GM18868 (cell line): ENCODE results near the gene OR7A10.

Experiments used
- ATAC-seq: cut with Tn5 transposase; IDR thresholded peaks from one replicate; pipeline ENCODE4 v1.9.1; 2021; ENCODE audit warnings: mild to moderate bottlenecking, moderate library complexity; ENCODE audit not compliant: unreplicated experiment

OR7A10 gene

GRCh38 chr19:14848822-14849221, at the start of gene OR7A10:
Gene OR7A10 (minus strand): TSS chr19:14848922. CDS start chr19:14841877, 7,045 bp downstream.
- no peak for ATAC-seq

- ATAC-seq, result no peak
These were observed 42.1 kb upstream of the OR7A10 start for GRCh38 chr19:14890643-14891379.

- ATAC-seq, result no peak
These were observed 41.4 kb upstream of the OR7A10 start for GRCh38 chr19:14889994-14890642.

GRCh38 chr19:14886032-14886431, 37.3 kb upstream of the OR7A10 start, which contains the start of gene OR7A17:
Gene OR7A17 (minus strand): TSS chr19:14886132. CDS start chr19:14881355, 4,777 bp downstream.
- no peak for ATAC-seq

- no peak for ATAC-seq
These were observed 23.0 kb upstream of the OR7A10 start for GRCh38 chr19:14871619-14872230.

DNA sequence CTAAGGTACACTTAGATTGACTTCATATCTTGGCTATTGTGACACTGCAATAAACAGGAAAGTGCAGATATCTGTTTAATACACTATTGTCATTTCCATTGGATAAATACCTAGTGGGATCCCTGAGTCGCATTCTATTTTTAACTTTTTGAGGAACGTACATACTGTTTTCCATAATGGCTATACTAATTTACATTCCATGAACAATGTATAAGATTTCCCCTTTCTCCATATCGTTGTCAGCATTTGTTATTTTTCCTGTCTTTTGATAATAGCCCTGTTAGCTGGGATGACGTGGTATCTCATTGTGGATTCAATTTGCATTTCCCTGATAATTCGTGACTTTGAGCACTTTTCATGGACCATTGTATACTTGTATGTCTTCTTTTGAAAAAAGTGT, 19.8 kb upstream of the OR7A10 start:
- no peak for ATAC-seq

DNA sequence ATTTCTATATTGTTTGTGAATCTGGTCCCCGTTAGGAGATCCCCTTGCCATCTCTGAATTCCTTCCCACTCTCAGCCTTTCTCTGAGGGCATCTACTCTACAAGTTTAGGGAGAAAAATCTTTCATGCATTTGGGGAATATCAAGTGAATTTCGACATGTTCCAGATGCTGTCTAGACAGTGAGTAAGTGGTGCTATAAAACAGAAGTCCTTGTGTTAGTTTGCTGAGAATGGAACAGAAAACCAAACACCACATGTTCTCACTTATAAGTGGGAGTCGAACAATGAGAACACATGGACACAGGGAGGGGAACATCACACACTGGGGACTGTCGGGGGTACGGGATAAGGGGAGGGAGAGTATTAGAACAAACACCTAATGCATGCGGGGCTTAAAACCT, 5.1 kb downstream of the OR7A10 start:
- ATAC-seq, result no peak

DNA sequence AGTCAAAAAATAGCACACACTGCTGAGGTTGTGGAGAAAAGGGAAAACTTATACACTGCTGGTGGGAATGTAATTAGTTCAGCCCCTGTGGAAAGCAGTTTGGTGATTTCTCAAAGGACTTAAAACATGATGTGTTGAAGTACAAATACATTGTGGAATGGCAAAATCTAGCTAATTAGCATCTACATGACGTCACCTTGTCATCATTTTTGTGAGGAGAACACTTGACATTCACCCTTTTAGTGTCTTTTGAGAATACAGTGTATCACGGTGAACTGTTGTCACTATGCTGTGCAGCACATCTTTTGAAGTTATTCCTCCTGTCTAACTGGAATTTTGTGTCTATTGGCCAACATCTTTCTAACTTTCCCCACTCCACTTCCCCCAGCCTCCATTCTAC, 5.6 kb downstream of the OR7A10 start:
- ATAC-seq, result no peak

DNA sequence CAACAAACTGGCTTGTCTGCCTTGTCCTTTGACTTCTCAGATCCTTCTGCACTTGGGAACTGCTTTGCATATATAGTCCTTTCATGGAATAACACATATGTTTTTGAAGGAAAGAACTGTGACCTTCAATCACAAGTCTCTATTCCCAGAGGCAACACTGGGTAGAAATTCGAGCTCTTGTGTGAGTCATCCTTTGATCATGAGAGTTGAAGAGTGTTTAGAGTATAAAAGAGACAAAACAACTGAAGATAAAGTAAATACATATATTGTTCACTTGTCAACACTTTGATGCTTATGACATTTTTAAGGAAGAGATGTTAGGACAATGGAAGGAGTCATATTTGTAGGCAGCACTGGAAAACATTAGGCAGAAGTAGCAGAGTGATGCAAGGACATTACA, 8.5 kb downstream of the OR7A10 start:
- no peak for ATAC-seq

- no peak for ATAC-seq
These were observed 11.3 kb downstream of the OR7A10 start for GRCh38 chr19:14837391-14837790.

DNA sequence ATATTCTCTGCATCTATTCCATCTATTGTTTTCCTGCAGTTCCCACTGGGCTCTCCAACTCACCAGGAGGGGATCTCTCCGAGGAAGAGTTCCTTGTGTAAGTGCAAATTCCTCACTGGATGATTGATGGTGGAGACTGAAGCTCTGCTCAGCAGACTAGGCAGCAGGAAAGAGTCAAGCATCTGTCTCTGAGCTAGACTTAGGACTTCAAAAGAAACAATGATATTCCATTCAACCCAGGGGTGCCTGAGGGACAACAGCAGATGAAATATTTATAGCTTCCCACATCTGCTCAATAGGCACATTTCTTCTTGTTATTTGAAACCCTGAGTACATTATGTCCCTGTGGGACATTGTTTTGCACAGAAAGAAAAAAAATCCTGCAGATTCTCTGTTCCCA, 13.7 kb downstream of the OR7A10 start, which contains the start of the genes OR7A5 and OR7C1:
TSS of gene OR7A5 (minus strand) at position 175 of the 400 bp plus-strand sequence. CDS start 6,944 bp downstream, outside the sequence.
TSS of gene OR7C1 (minus strand) at position 175 of the 400 bp plus-strand sequence. CDS start 35,049 bp downstream, outside the sequence.
- ATAC-seq, result no peak

GRCh38 chr19:14830702-14831101, 18.0 kb downstream of the OR7A10 start:
- no peak for ATAC-seq

GRCh38 chr19:14826006-14826405, 22.7 kb downstream of the OR7A10 start:
- no peak for ATAC-seq

DNA sequence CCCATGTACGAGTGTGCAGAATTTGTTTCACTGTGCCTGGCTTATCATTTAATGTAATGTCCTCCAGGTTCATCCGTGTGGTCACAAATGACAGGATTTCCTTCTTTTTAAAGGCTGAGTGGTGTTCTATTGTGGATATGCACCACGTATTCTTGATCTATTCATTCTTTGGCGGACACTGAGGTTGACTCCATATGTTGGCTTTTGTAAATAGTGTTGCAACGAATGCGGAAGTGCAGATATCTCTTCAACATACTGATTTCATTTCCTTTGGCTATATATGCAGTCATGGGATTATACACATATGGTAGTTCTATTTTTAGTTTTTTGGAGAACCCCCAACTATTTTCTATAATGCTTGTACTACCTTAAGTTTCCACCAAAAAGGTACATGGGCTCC, 26.8 kb downstream of the OR7A10 start:
- no peak for ATAC-seq

DNA sequence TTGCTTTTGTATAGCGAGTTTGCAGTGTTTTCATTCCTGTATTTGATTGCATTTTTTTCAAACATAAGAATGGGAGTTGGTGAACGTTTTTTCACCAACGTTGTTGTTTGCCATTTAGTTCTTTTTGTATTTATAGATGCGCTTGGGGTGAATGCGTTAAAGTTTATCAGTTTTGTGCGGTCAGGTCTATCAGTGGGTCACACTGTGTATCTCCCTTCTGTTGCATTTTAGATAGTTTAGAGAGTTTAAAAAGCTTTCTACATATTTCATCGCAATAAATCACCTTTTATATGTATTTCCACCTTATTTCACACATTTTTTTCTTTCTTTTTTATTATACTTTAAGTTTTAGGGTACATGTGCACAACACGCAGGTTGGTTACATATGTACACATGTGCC, 30.1 kb downstream of the OR7A10 start:
- no peak for ATAC-seq

DNA sequence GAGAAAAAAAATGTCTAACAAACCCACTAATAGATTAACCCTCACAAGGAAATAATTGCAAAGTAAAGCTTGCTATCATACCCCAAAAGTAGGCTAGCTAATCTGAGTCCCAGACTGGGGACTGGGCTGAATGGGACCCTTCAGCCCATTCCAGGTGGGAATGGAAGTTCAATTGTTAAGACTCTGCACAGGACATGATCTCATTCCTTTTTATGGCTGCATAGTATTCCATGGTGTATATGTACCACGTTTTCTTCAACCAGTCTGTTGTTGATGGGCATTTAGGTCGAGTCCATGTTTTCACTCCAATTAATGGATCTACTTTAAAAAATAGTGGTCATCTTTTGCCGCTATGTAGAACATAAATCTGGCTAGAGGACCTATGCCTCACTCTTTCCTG, 31.7 kb downstream of the OR7A10 start:
- ATAC-seq, result no peak

DNA sequence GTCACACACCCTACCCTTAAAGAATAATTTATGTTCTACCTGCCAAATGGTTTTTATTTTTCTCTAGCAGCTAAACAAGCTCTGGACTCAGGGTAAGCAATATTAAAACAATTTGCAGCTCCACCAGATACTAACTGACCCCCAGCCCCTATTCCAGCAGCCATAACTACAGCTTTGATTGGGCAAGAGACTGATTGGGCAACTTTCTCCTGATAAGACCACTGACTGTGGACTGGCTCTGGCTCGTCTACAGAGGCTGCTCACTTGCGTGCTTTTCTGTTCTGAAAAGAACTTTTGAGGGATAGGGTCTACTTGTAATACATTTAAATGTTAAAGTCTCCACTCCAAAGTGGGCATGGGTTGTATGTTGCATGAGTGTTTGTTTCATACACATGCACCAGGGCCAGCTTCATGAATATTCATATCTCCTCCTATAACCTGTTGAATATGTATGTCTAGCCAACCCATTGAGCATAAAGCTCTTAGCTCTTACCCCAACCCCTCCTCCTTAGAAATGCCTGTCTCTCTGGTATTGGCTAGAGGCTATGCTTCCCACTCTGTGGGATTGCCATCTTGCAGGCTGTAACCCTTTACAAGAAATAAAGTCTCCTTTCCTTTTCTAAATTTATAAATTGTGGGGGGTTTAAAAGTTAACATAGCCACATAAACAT, 33.6 kb downstream of the OR7A10 start:
- ATAC-seq, result no peak

- ATAC-seq, result no peak
These were observed 39.3 kb downstream of the OR7A10 start for GRCh38 chr19:14809272-14810057.

DNA sequence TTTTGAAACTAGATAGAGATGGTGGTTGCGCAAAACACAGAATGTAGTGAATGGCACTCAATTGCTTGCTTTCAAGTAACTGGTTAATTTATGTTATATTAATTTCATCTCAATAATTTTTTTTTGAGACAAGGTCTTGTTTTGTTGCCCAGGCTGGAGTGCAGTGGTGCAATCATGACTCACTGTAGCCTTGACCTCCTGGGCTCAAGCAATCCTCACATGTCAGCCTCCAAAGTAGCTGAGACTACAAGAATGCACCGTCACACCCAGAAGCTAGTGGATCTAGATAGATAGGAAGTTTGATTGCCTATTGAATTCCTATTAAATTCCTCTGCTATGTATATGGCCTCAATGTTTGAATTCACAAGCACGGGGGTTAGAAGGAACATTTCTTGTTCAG, 44.0 kb downstream of the OR7A10 start:
- no peak for ATAC-seq

- no peak for ATAC-seq
These were observed 50.0 kb downstream of the OR7A10 start for GRCh38 chr19:14798760-14799159.
